Thymus (tissue), 11 donors: Measurements from ENCODE around the gene KCND3. TPM values are rescaled to one million over a fixed set of nuclear protein-coding genes. Genes with fewer than 3 reads are reported as not detected.

Experiments
- DNase-seq, 9 donors: peaks; one replicate each; pipeline ENCODE4 v3.0.0-alpha.2; 2013; ENCODE audit warnings: low spot score in 9 of 9, low read depth in 6 of 9, missing footprints in 1 of 9
- H3K27ac ChIP-seq, 2 donors: one replicate each; pipeline ENCODE4 v1.5.1; 2013; ENCODE audit warnings: control low read depth in 1 of 2, low read depth in 1 of 2, low read length in 1 of 2, mild to moderate bottlenecking in 1 of 2, moderate library complexity in 1 of 2
- H3K27me3 ChIP-seq, 2 donors: one replicate each; pipeline ENCODE4 v1.5.1; 2013; ENCODE audit warnings: low read length in 1 of 2; ENCODE audit not compliant: control insufficient read depth in 2 of 2, insufficient read depth in 1 of 2
- H3K36me3 ChIP-seq, 2 donors: one replicate each; pipeline ENCODE4 v1.5.1; 2013; ENCODE audit warnings: low read length in 1 of 2, mild to moderate bottlenecking in 1 of 2, moderate library complexity in 1 of 2; ENCODE audit not compliant: control insufficient read depth in 2 of 2, insufficient read depth in 2 of 2
- H3K4me1 ChIP-seq, 2 donors: one replicate each; pipeline ENCODE4 v1.5.1; 2013; ENCODE audit warnings: low read length in 2 of 2; ENCODE audit not compliant: control insufficient read depth in 2 of 2, insufficient read depth in 2 of 2
- H3K4me3 ChIP-seq, 2 donors: one replicate each; pipeline ENCODE4 v1.5.1; 2013; ENCODE audit warnings: low read length in 2 of 2, control low read depth in 1 of 2, mild to moderate bottlenecking in 1 of 2
- H3K9me3 ChIP-seq, 2 donors: one replicate each; pipeline ENCODE4 v1.5.1; 2013; ENCODE audit warnings: low read length in 1 of 2, mild to moderate bottlenecking in 1 of 2; ENCODE audit not compliant: control insufficient read depth in 2 of 2, insufficient read depth in 1 of 2
- WGBS: extraction: QIAGEN DNeasy Blood & Tissue Kit; methylation state at CpG from one replicate; pipeline ENCODE4 v1.1.7; 2013; 5-methylcytosine and 5-hydroxymethylcytosine counted together
- polyA plus RNA-seq: library from polyadenylated mRNA; stranded (reverse); fragments of 200-250 nt; gene quantifications from one replicate; pipeline ENCODE4 v1.2.3, GENCODE V29; 2013
- total RNA-seq: library from RNA; stranded (reverse); fragments of 120-200 nt; gene quantifications from one replicate; pipeline ENCODE4 v1.2.4, GENCODE V29; 2013
- donor health status: healthy.

Gene KCND3
- total and polyA plus RNA-seq, 2 donors, result 0.33 to 0.73 TPM

DNA sequence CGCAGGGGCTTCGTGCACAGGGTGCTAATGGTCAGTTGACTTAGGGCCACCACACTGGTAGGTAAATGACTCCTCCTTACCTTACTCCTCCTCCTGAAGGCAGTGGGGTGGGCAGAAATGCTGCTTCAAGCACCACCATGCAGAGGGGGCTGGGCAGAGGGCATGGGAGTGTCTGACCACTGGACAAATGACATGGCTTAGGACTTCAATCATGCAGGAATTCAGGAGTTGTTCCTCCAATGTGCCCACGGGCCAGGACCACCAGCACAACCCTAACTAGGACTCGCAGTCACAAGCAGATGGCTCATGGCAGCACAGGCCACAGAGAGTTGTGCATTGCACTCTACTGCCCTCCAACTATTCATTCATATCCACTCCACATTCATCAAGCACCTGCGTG, 65.7 kb downstream of the KCND3 start:
- Histone ChIP-seq H3K36me3 (no peaks in the 10 kb centered on the region), H3K27ac (no peak overlapping the region), H3K4me1 (no peaks in the 10 kb centered on the region), H3K4me3 (no peak overlapping the region), H3K27me3 (no peaks in the 10 kb centered on the region), H3K9me3 (no peaks in the 10 kb centered on the region)
- 97% methylated on average over 5 of the region's 5 CpGs for WGBS
- DNase-seq, result no peak

GRCh38 chr1:111921948-111922347, 67.5 kb downstream of the KCND3 start:
- H3K27ac ChIP-seq, result no peak overlapping the region
- no peaks in the 10 kb centered on the region for H3K9me3 ChIP-seq
- no peaks in the 10 kb centered on the region for H3K36me3 ChIP-seq
- no peak overlapping the region for H3K4me3 ChIP-seq
- 94% methylated on average over 6 of the region's 6 CpGs for WGBS
- DNase-seq, result no peak
- H3K27me3 ChIP-seq, result no peaks in the 10 kb centered on the region
- H3K4me1 ChIP-seq, result no peaks in the 10 kb centered on the region

- Histone ChIP-seq H3K27me3 (no peaks in the 10 kb centered on the region), H3K4me3 (no peak overlapping the region), H3K9me3 (no peaks in the 10 kb centered on the region), H3K36me3 (no peaks in the 10 kb centered on the region), H3K27ac (no peak overlapping the region), H3K4me1 (no peaks in the 10 kb centered on the region)
- DNase-seq, result no peak
- 15% methylated on average over 11 of the region's 11 CpGs for WGBS
These were observed 69.0 kb downstream of the KCND3 start for GRCh38 chr1:111920221-111921024.

- Histone ChIP-seq H3K4me1 (no peaks in the 10 kb centered on the region), H3K27ac (no peak overlapping the region)
- no peak for DNase-seq
These were observed 77.5 kb downstream of the KCND3 start for GRCh38 chr1:111911776-111912515.

DNA sequence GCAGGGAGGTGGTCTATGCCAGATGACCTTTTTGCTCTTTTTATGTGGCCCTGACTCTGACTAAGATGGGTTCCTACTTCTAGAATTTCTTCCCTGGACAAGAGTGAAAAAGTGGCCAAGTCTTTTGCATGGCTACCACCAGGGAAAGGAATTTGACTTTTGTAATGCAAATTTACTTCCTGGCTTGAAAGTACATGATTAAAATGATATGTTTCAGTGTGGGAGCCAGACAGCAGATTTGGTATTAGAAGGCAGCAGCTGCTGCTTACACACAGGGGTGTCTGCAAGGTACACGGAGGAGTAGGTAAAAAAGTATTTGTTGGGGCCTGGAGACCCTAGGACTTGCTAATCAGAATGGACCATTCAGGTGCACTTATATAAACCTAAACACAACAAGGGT, 78.4 kb downstream of the KCND3 start:
- Histone ChIP-seq H3K4me1 (no peaks in the 10 kb centered on the region), H3K9me3 (no peaks in the 10 kb centered on the region), H3K27ac (no peak overlapping the region), H3K27me3 (peaks cover 0 to 2% of the 10 kb centered on the region in 2 donors), H3K4me3 (no peak overlapping the region), H3K36me3 (no peaks in the 10 kb centered on the region)
- 97% methylated on average over 1 of the region's 1 CpG for WGBS
- DNase-seq, result no peak

More at GRCh38 chr1:111911776-111912515, 77.5 kb downstream of the KCND3 start:
- H3K9me3 ChIP-seq, result no peaks in the 10 kb centered on the region
- H3K4me3 ChIP-seq, result no peak overlapping the region
- H3K36me3 ChIP-seq, result no peaks in the 10 kb centered on the region
- no peaks in the 10 kb centered on the region for H3K27me3 ChIP-seq
- 92% methylated on average over 5 of the region's 5 CpGs for WGBS

GRCh38 chr1:111909030-111909429, 80.4 kb downstream of the KCND3 start:
- no peaks in the 10 kb centered on the region for H3K36me3 ChIP-seq
- H3K27me3 ChIP-seq, result peaks cover 0 to 2% of the 10 kb centered on the region in 2 donors
- no peaks in the 10 kb centered on the region for H3K4me1 ChIP-seq
- no peaks in the 10 kb centered on the region for H3K9me3 ChIP-seq
- H3K27ac ChIP-seq, result no peak overlapping the region
- H3K4me3 ChIP-seq, result no peak overlapping the region
- WGBS, result 85% methylated on average over 4 of the region's 4 CpGs
- DNase-seq, result no peak

GRCh38 chr1:111908011-111908621, 81.4 kb downstream of the KCND3 start:
- H3K36me3 ChIP-seq, result no peaks in the 10 kb centered on the region
- DNase-seq, result no peak
- H3K9me3 ChIP-seq, result no peaks in the 10 kb centered on the region
- H3K4me1 ChIP-seq, result no peaks in the 10 kb centered on the region
- H3K27ac ChIP-seq, result no peak overlapping the region
- WGBS, result 92% methylated on average over 3 of the region's 3 CpGs
- H3K4me3 ChIP-seq, result no peak overlapping the region
- peaks cover 0 to 2% of the 10 kb centered on the region in 2 donors for H3K27me3 ChIP-seq

- H3K27ac ChIP-seq, result no peak overlapping the region
- 86% methylated on average over 3 of the region's 3 CpGs for WGBS
- no peaks in the 10 kb centered on the region for H3K9me3 ChIP-seq
- peaks cover 0 to 2% of the 10 kb centered on the region in 2 donors for H3K27me3 ChIP-seq
- no peaks in the 10 kb centered on the region for H3K4me1 ChIP-seq
- H3K36me3 ChIP-seq, result no peaks in the 10 kb centered on the region
- H3K4me3 ChIP-seq, result no peak overlapping the region
- no peak for DNase-seq
These were observed 82.1 kb downstream of the KCND3 start for GRCh38 chr1:111907321-111907720.

DNA sequence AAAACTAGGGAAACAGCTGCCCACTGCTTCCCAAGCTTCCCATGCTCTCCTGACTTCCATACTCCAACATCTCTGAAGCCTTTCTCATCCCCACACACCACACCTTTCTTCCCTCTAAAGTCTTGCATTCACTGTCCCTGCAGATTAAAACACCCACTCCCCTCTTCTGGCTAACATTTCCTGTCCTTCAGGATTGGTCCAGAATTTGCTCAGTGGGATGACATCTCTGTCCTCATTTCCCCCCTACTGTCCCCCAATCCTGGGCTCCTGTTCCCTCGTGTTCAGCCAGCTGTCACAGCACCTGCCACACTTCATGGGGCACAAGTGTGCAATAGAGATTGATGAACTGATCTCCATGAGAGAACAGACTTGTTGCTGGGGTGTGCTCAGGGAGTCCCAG, 82.7 kb downstream of the KCND3 start:
- H3K4me3 ChIP-seq, result no peak overlapping the region
- H3K4me1 ChIP-seq, result no peaks in the 10 kb centered on the region
- peaks cover 0 to 2% of the 10 kb centered on the region in 2 donors for H3K27me3 ChIP-seq
- H3K27ac ChIP-seq, result no peak overlapping the region
- H3K9me3 ChIP-seq, result no peaks in the 10 kb centered on the region
- H3K36me3 ChIP-seq, result no peaks in the 10 kb centered on the region
- no peak for DNase-seq
- WGBS, result 77% methylated on average over 1 of the region's 1 CpG
